ENCODE measurements around the gene TMOD3.

The TMOD3 gene

GRCh38 chr15:51829376-51830275 lies at the start of gene TMOD3:
TSS of gene TMOD3 (plus strand) at chr15:51829653. CDS start at chr15:51862885, 33,232 bp downstream.
- peaks cover 50% of the 10 kb centered on the region for H3K79me2 ChIP-seq (ENCODE audit: low read length)
- H2AFZ ChIP-seq (ENCODE audit: low read depth, low read length), result peak within 1 kb of the TSS; percentile 97
- TF ChIP-seq EZH2phosphoT487 (IDR thresholded peaks at IDR 0.05; ENCODE audit: low read depth) (no peak), CTCF (IDR thresholded peaks at IDR 0.05; ENCODE audit: low read depth, low read length) (no peak)
- peaks cover 17% of the 10 kb centered on the region for H3K4me1 ChIP-seq (ENCODE audit: low read length)
- H3K36me3 ChIP-seq (replicated peaks; ENCODE audit: low read depth, low read length), result no peaks in the 10 kb centered on the region
- H3K27ac ChIP-seq (ENCODE audit: low read length), result peak within 1 kb of the TSS; percentile 51
- peak within 1 kb of the TSS; percentile 74 for H3K4me2 ChIP-seq (ENCODE audit: low read length)
- H3K9ac ChIP-seq (ENCODE audit: low read length), result peak within 1 kb of the TSS; percentile 76
- no peaks in the 10 kb centered on the region for H3K27me3 ChIP-seq (ENCODE audit: low read depth, low read length)
- H3K4me3 ChIP-seq (ENCODE audit: low read length), result peak within 1 kb of the TSS; percentile 80
- no peaks in the 10 kb centered on the region for H3K9me3 ChIP-seq (ENCODE audit: insufficient read depth, low read length)
- H4K20me1 ChIP-seq (ENCODE audit: insufficient read depth, low read length), result peaks cover 26% of the 10 kb centered on the region; the same call in 1 of the 2 replicates

GRCh38 chr15:51780636-51781035 lies 48.8 kb upstream of the TMOD3 start:
- Histone ChIP-seq H2AFZ (ENCODE audit: low read depth, low read length) (no peak overlapping the region), H3K27ac (ENCODE audit: low read length) (no peak overlapping the region), H3K9ac (ENCODE audit: low read length) (no peak overlapping the region), H4K20me1 (ENCODE audit: insufficient read depth, low read length) (no peaks in the 10 kb centered on the region), H3K4me1 (ENCODE audit: low read length) (peaks cover 9% of the 10 kb centered on the region), H3K27me3 (ENCODE audit: low read depth, low read length) (no peaks in the 10 kb centered on the region), H3K36me3 (replicated peaks; ENCODE audit: low read depth, low read length) (peaks cover 7% of the 10 kb centered on the region), H3K79me2 (ENCODE audit: low read length) (no peaks in the 10 kb centered on the region), H3K9me3 (ENCODE audit: insufficient read depth, low read length) (no peaks in the 10 kb centered on the region), H3K4me3 (ENCODE audit: low read length) (no peak overlapping the region), H3K4me2 (ENCODE audit: low read length) (no peak overlapping the region)
- TF ChIP-seq EZH2phosphoT487 (IDR thresholded peaks at IDR 0.05; ENCODE audit: low read depth), result no peak
- TF ChIP-seq CTCF (IDR thresholded peaks at IDR 0.05; ENCODE audit: low read depth, low read length), result no peak

GRCh38 chr15:51781506-51781905 lies 47.9 kb upstream of the TMOD3 start:
- Histone ChIP-seq H3K27me3 (ENCODE audit: low read depth, low read length) (no peaks in the 10 kb centered on the region), H3K27ac (ENCODE audit: low read length) (no peak overlapping the region), H3K9me3 (ENCODE audit: insufficient read depth, low read length) (no peaks in the 10 kb centered on the region), H3K9ac (ENCODE audit: low read length) (no peak overlapping the region), H2AFZ (ENCODE audit: low read depth, low read length) (no peak overlapping the region), H3K4me3 (ENCODE audit: low read length) (no peak overlapping the region), H3K36me3 (replicated peaks; ENCODE audit: low read depth, low read length) (peaks cover 8% of the 10 kb centered on the region), H4K20me1 (ENCODE audit: insufficient read depth, low read length) (no peaks in the 10 kb centered on the region), H3K4me2 (ENCODE audit: low read length) (no peak overlapping the region), H3K79me2 (ENCODE audit: low read length) (no peaks in the 10 kb centered on the region), H3K4me1 (ENCODE audit: low read length) (peaks cover 4% of the 10 kb centered on the region; the same call in 1 of the 2 replicates)
- TF ChIP-seq EZH2phosphoT487 (IDR thresholded peaks at IDR 0.05; ENCODE audit: low read depth) (no peak), CTCF (IDR thresholded peaks at IDR 0.05; ENCODE audit: low read depth, low read length) (no peak)

- no peak overlapping the region for H3K4me3 ChIP-seq (ENCODE audit: low read length)
- TF ChIP-seq EZH2phosphoT487 (IDR thresholded peaks at IDR 0.05; ENCODE audit: low read depth) (no peak), CTCF (IDR thresholded peaks at IDR 0.05; ENCODE audit: low read depth, low read length) (peak; percentile 30)
Measured at GRCh38 chr15:51782357-51782896, 47.0 kb upstream of the TMOD3 start.

More at GRCh38 chr15:51782357-51782896, 47.0 kb upstream of the TMOD3 start:
- Histone ChIP-seq H2AFZ (ENCODE audit: low read depth, low read length) (no peak overlapping the region), H3K79me2 (ENCODE audit: low read length) (no peaks in the 10 kb centered on the region), H3K9ac (ENCODE audit: low read length) (no peak overlapping the region), H4K20me1 (ENCODE audit: insufficient read depth, low read length) (no peaks in the 10 kb centered on the region), H3K4me1 (ENCODE audit: low read length) (0 out of 2 replicates have a peak, but pooled peaks cover 3% of the 10 kb centered on the region), H3K27me3 (ENCODE audit: low read depth, low read length) (no peaks in the 10 kb centered on the region), H3K36me3 (replicated peaks; ENCODE audit: low read depth, low read length) (peaks cover 10% of the 10 kb centered on the region), H3K9me3 (ENCODE audit: insufficient read depth, low read length) (no peaks in the 10 kb centered on the region), H3K4me2 (ENCODE audit: low read length) (no peak overlapping the region), H3K27ac (ENCODE audit: low read length) (no peak overlapping the region)
